MCF 10A (cell line): ENCODE measurements around the gene BCAR3. TPM values are rescaled to one million over a fixed set of nuclear protein-coding genes. Genes with fewer than 3 reads are reported as not detected.

Experiments used
- BruUV-seq: library from RNA; stranded (reverse); fragments of 400-500 nt; replicated peaks from 2 replicates; lab custom pipeline; 2021; lab: Mats Ljungman, UMichigan
- CTCF ChIA-PET: fragments of 300-600 bp; sonication (Branson Sonifier 250); formaldehyde crosslinking; extraction: SDS; loops from one replicate; lab custom pipeline; 2021; ENCODE audit warnings: antibody characterized with exemption, inconsistent platforms; lab: Yijun Ruan, JAX
- POLR2A ChIA-PET: fragments of 300-600, 350-650 bp; sonication (Branson Sonifier 250); formaldehyde crosslinking; extraction: SDS; loops from one replicate; lab custom pipeline; 2020; ENCODE audit warnings: antibody characterized with exemption, inconsistent platforms; lab: Yijun Ruan, JAX
- DNase-seq: peaks from one replicate; pipeline ENCODE4 v3.0.0-alpha.2; 2018; ENCODE audit not compliant: unreplicated experiment
- H3K27ac Mint-ChIP-seq: one replicate; pipeline ENCODE4 v1.8.0; 2022; ENCODE audit warnings: mild to moderate bottlenecking, low read depth, mixed read lengths; ENCODE audit not compliant: unreplicated experiment
- H3K27me3 Mint-ChIP-seq: one replicate; pipeline ENCODE4 v1.8.0; 2022; ENCODE audit warnings: mixed read lengths; ENCODE audit not compliant: insufficient read depth, unreplicated experiment
- H3K36me3 Mint-ChIP-seq: one replicate; pipeline ENCODE4 v1.8.0; 2022; ENCODE audit warnings: mild to moderate bottlenecking, moderate library complexity, mixed read lengths; ENCODE audit not compliant: insufficient read depth, unreplicated experiment
- H3K4me1 Mint-ChIP-seq: one replicate; pipeline ENCODE4 v1.8.0; 2022; ENCODE audit warnings: mixed read lengths; ENCODE audit not compliant: insufficient read depth, unreplicated experiment
- H3K4me3 Mint-ChIP-seq: one replicate; pipeline ENCODE4 v1.8.0; 2022; ENCODE audit warnings: mild to moderate bottlenecking, moderate library complexity, mixed read lengths; ENCODE audit not compliant: unreplicated experiment
- H3K9me3 Mint-ChIP-seq: one replicate; pipeline ENCODE4 v1.8.0; 2022; ENCODE audit warnings: mixed read lengths; ENCODE audit not compliant: unreplicated experiment
- intact Hi-C: fragments of 100-400 bp; cut with micrococcal nuclease; formaldehyde crosslinking; loops from 2 replicates; pipeline ENCODE4 v1.14.1; 2022
- total RNA-seq: library from RNA; stranded (reverse); gene quantifications from 2 replicates; pipeline ENCODE4 v1.2.3, GENCODE V29; 2022
- TF ChIP-seq, protein P1 (sequence below): fragments of 200-600 bp; IDR thresholded peaks from one replicate; pipeline ENCODE4 v1.8.0; 2022; ENCODE audit warnings: antibody characterized with exemption, mild to moderate bottlenecking; ENCODE audit not compliant: unreplicated experiment

BCAR3 gene
- total RNA-seq, 1 experiment from 2014 or later: 130 TPM

DNA sequence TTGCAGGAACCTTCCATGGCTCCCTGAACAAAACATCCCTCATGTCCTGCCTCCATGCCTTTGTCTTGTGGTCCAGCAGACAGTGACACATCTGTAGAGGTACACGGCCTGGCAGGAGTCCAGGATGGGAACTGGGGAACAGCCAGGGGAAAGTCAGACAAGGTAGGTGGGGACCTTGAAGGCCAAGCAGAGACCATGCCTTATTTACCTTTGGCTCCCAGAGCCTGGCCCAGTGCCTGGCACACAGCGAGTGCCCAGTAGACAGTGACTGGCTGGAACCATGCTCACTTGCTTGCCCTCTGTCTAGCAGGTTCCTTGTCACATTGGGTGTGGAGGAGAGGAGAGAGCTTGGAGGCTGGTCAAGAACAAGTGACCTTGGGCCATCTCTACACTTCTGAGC is 81.0 kb downstream of the BCAR3 start:
- peak overlapping the region; percentile 52 for H3K27ac Mint-ChIP-seq
- no TSS peak for BruUV-seq
- H3K9me3 Mint-ChIP-seq: no peaks in the 10 kb centered on the region
- intact Hi-C loops: no loop called here
- no peak for DNase-seq
- no peak overlapping the region for H3K4me3 Mint-ChIP-seq
- H3K36me3 Mint-ChIP-seq: peaks cover 40% of the 10 kb centered on the region
- ChIA-PET POLR2A (interaction anchor here (0.6 to 1.4 kb wide), 6 partner anchors 11 to 154 kb away, joined by 3 to 6 read pairs (median 3); no protein-coding TSS in a partner anchor), CTCF (interaction anchor here (0.7 to 1.3 kb wide), 2 partner anchors 18 to 213 kb away, joined by 3 to 4 read pairs; no protein-coding TSS in a partner anchor)
- H3K4me1 Mint-ChIP-seq: peaks cover 64% of the 10 kb centered on the region
- TF ChIP-seq, protein P1, sequence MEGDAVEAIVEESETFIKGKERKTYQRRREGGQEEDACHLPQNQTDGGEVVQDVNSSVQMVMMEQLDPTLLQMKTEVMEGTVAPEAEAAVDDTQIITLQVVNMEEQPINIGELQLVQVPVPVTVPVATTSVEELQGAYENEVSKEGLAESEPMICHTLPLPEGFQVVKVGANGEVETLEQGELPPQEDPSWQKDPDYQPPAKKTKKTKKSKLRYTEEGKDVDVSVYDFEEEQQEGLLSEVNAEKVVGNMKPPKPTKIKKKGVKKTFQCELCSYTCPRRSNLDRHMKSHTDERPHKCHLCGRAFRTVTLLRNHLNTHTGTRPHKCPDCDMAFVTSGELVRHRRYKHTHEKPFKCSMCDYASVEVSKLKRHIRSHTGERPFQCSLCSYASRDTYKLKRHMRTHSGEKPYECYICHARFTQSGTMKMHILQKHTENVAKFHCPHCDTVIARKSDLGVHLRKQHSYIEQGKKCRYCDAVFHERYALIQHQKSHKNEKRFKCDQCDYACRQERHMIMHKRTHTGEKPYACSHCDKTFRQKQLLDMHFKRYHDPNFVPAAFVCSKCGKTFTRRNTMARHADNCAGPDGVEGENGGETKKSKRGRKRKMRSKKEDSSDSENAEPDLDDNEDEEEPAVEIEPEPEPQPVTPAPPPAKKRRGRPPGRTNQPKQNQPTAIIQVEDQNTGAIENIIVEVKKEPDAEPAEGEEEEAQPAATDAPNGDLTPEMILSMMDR: no peak
- no peaks in the 10 kb centered on the region for H3K27me3 Mint-ChIP-seq

DNA sequence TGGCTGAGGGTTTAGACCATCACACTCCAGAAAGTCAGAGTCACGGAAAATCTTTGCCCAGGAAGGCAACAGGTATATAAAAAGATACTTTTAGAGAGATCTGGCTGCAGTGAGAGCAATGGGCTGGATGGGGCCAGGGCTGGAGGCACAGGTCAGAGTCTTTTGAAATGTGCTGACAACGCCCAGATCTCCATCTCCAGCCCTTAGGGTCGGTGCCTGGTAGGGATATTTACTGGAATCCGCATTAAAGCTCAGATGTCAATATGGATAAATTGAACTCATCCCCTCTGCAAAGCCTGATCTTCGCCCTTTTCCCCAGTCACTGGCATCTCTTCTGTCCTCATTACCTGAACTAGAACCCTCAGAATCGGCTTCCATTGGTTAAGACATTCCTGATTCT is 82.2 kb downstream of the BCAR3 start:
- ChIA-PET CTCF (interaction anchor here (0.7 to 2.5 kb wide), 4 partner anchors 8 to 221 kb away, joined by 3 to 7 read pairs (median 6); no protein-coding TSS in a partner anchor), POLR2A (interaction anchor here (0.8 to 3.8 kb wide), 8 partner anchors 13 to 280 kb away, joined by 3 to 33 read pairs (median 3); partner anchors contain the start of gene DNTTIP2)
- no peak for DNase-seq
- Mint-ChIP-seq H3K4me1 (peaks cover 64% of the 10 kb centered on the region), H3K27me3 (no peaks in the 10 kb centered on the region), H3K27ac (peak overlapping the region; percentile 52), H3K4me3 (no peak overlapping the region), H3K36me3 (peaks cover 34% of the 10 kb centered on the region), H3K9me3 (no peaks in the 10 kb centered on the region)
- TF ChIP-seq, protein P1: no peak
- no TSS peak for BruUV-seq
- intact Hi-C loops: no loop called here

DNA sequence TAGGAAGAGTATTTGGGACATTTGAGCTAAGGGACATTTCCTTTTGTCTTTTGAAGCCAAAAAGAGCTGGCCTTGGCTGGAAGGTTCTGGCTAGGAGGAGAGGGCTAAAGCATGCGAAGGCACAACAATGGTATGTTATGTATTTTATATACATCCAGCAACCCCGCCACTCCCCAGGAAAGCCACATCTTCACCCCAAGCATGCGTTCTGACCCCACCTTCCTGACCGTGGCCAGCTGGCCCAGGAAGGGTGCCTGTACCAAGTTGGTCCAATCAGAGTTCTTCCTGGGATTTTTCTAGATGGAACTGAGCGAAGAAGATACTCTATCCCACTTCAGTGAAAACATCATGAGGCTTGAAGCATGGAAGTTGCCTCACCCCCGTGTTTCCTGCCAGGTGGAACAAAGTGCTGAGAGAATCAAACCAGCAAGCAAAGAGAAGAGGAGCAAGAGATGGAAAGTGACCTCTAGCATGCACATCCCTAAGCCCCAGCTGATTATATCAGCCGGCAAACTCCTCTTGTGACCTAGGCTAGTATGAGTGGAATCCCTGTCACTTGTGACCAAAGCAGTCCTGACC is 82.7 kb downstream of the BCAR3 start:
- Mint-ChIP-seq H3K27ac (peak overlapping the region; percentile 10), H3K4me3 (no peak overlapping the region), H3K4me1 (peaks cover 66% of the 10 kb centered on the region), H3K27me3 (no peaks in the 10 kb centered on the region), H3K36me3 (peaks cover 32% of the 10 kb centered on the region), H3K9me3 (no peaks in the 10 kb centered on the region)
- CTCF ChIA-PET: interaction anchor here (0.7 to 2.5 kb wide), 5 partner anchors 9 to 245 kb away, joined by 3 to 7 read pairs (median 4); no protein-coding TSS in a partner anchor
- intact Hi-C loops: no loop called here
- DNase-seq: no peak
- TF ChIP-seq, protein P1: no peak
- no TSS peak for BruUV-seq
- POLR2A ChIA-PET: interaction anchor here (0.7 to 8.1 kb wide), 14 partner anchors 8 to 280 kb away, joined by 3 to 41 read pairs (median 4); partner anchors contain the start of genes DNTTIP2 and FNBP1L

DNA sequence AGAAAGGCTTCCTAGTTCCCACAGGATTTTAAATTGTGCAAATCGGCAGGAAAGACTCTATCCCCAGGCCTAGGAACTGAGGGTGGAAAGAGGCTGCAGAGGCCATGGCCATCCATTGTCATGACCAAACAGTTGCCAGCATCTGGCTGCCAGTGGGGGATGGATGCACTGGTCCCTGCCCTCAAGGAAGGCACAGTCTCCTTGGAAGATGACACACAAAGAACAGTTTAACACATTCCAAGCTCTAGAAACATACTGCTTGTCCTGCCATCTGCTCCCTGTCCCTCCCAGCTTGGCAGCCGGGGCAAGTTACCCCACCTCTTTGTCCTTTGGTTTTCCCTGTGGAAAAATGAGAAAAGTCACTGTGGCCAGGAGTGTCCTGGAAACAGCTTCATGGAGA is 83.2 kb downstream of the BCAR3 start:
- no TSS peak for BruUV-seq
- no peak for DNase-seq
- H3K27ac Mint-ChIP-seq: peak overlapping the region; percentile 10
- H3K27me3 Mint-ChIP-seq: no peaks in the 10 kb centered on the region
- TF ChIP-seq, protein P1: no peak
- no peak overlapping the region for H3K4me3 Mint-ChIP-seq
- intact Hi-C loops: no loop called here
- CTCF ChIA-PET: interaction anchor here (0.7 to 2.5 kb wide), 6 partner anchors 9 to 246 kb away, joined by 3 to 7 read pairs (median 5); no protein-coding TSS in a partner anchor
- no peaks in the 10 kb centered on the region for H3K9me3 Mint-ChIP-seq
- POLR2A ChIA-PET: interaction anchor here (0.7 to 8.1 kb wide), 21 partner anchors 8 to 281 kb away, joined by 3 to 41 read pairs (median 4); partner anchors contain the start of genes DNTTIP2 and FNBP1L
- H3K4me1 Mint-ChIP-seq: peaks cover 71% of the 10 kb centered on the region
- peaks cover 28% of the 10 kb centered on the region for H3K36me3 Mint-ChIP-seq
